Measurements from ENCODE around the gene PRSS23. TPM values are rescaled to one million over a fixed set of nuclear protein-coding genes. Genes with fewer than 3 reads are reported as not detected.

PRSS23 gene
- total and polyA plus RNA-seq, 3 donors from 2014 or later, result 51.0 to 117 (median 98.9) TPM

DNA sequence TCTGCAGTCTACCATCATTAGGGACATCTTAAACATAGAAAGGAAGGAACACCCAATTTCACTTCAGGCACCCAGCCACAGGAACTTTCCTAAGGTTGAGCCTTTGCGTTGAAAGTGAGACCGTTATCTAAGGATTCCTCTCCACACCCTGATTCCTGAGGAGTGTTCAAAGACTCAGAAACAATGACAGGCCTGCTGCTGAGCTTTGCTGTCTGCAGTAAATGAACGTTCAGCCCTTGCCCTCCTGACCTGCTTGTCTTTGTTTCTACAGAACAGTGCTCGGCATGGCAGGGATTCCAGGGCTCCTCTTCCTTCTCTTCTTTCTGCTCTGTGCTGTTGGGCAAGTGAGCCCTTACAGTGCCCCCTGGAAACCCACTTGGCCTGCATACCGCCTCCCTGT, 7.0 kb downstream of the PRSS23 start:
- intact Hi-C loops (cut with DNase I; ENCODE audit: low total_unique reads), result no loop called here
- DNase-seq, result no peak
- Histone ChIP-seq H3K27ac (no peak overlapping the region), H3K27me3 (no peaks in the 10 kb centered on the region), H3K9me3 (no peaks in the 10 kb centered on the region), H3K4me3 (no peak overlapping the region), H3K4me1 (peaks cover 6% of the 10 kb centered on the region), H3K36me3 (ENCODE audit: low read depth, missing control alignments) (no peaks in the 10 kb centered on the region)
- WGBS, 2 donors, result 65 to 79% methylated on average over 5 of the region's 5 CpGs
- TF ChIP-seq POLR2A (IDR thresholded peaks at IDR 0.05), result no peak
- TF ChIP-seq, protein P1, sequence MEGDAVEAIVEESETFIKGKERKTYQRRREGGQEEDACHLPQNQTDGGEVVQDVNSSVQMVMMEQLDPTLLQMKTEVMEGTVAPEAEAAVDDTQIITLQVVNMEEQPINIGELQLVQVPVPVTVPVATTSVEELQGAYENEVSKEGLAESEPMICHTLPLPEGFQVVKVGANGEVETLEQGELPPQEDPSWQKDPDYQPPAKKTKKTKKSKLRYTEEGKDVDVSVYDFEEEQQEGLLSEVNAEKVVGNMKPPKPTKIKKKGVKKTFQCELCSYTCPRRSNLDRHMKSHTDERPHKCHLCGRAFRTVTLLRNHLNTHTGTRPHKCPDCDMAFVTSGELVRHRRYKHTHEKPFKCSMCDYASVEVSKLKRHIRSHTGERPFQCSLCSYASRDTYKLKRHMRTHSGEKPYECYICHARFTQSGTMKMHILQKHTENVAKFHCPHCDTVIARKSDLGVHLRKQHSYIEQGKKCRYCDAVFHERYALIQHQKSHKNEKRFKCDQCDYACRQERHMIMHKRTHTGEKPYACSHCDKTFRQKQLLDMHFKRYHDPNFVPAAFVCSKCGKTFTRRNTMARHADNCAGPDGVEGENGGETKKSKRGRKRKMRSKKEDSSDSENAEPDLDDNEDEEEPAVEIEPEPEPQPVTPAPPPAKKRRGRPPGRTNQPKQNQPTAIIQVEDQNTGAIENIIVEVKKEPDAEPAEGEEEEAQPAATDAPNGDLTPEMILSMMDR (IDR thresholded peaks at IDR 0.05), result no peak

DNA sequence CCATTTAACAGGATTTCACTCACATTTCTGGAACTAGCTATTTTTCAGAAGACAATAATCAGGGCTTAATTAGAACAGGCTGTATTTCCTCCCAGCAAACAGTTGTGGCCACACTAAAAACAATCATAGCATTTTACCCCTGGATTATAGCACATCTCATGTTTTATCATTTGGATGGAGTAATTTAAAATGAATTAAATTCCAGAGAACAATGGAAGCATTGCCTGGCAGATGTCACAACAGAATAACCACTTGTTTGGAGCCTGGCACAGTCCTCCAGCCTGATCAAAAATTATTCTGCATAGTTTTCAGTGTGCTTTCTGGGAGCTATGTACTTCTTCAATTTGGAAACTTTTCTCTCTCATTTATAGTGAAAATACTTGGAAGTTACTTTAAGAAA, 9.2 kb downstream of the PRSS23 start:
- no peak overlapping the region for H3K27ac ChIP-seq
- no peak overlapping the region for H3K4me3 ChIP-seq
- TF ChIP-seq, protein P1 (IDR thresholded peaks at IDR 0.05), result no peak
- TF ChIP-seq POLR2A (IDR thresholded peaks at IDR 0.05), result no peak
- intact Hi-C loops (cut with DNase I; ENCODE audit: low total_unique reads), result no loop called here
- H3K9me3 ChIP-seq, result no peaks in the 10 kb centered on the region
- DNase-seq, result no peak
- peaks cover 6% of the 10 kb centered on the region for H3K4me1 ChIP-seq
- H3K36me3 ChIP-seq (ENCODE audit: low read depth, missing control alignments), result no peaks in the 10 kb centered on the region
- H3K27me3 ChIP-seq, result no peaks in the 10 kb centered on the region

DNA sequence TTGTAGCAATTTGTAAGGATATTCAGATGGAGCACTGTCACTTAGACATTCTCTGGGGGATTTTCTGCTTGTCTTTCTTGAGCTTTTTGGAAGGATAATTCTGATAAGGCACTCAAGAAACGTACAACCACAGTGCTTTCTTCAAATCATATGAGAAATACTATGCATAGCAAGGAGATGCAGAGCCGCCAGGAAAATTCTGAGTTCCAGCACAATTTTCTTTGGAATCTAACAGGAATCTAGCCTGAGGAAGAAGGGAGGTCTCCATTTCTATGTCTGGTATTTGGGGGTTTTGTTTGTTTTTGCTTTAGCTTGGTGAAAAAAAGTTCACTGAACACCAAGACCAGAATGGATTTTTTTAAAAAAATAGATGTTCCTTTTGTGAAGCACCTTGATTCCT, 9.9 kb downstream of the PRSS23 start:
- intact Hi-C loops (cut with DNase I; ENCODE audit: low total_unique reads), result no loop called here
- Histone ChIP-seq H3K4me1 (peaks cover 6% of the 10 kb centered on the region), H3K27ac (no peak overlapping the region), H3K4me3 (no peak overlapping the region), H3K9me3 (no peaks in the 10 kb centered on the region), H3K36me3 (ENCODE audit: low read depth, missing control alignments) (no peaks in the 10 kb centered on the region), H3K27me3 (no peaks in the 10 kb centered on the region)
- no peak for TF ChIP-seq POLR2A (IDR thresholded peaks at IDR 0.05)
- TF ChIP-seq, protein P1 (IDR thresholded peaks at IDR 0.05), result no peak
- WGBS, 2 donors, result 38 to 45% methylated on average over 2 of the region's 2 CpGs
- no peak for DNase-seq

DNA sequence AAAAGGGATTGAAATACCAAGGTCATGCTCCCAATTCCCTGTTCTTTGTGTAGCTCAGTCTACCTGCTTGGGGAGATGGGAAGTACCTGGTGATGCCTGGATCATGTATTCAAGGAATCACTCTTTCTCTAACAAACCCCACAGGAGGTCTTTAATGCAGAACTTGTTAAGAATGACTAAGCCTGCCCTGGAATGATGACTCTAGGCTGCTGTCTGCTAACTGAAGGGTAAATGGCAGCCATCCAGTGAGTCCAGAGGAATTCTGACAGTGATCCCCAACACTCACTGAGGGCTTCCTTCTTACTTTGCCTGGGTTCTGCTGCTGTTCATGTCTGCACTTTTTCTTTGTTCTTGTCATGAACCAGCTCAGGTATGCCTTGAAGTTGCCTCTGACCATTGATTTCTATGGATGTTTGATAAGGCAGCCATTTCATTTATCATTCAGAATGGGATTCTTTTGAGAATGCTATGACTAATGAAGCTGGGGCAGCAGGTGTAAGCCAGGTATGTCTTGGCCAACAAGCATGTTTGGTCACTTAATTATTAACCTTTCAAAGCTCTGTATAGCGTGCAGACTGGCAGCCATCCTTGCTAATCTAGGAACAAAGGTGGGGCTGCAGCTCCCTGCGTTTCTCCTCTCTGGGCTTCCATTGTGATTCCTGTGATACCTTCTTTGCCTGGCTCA, 11.4 kb downstream of the PRSS23 start:
- 84 to 92% methylated on average over 2 of the region's 2 CpGs for WGBS, 2 donors
- no peak overlapping the region for H3K4me3 ChIP-seq
- H3K27me3 ChIP-seq, result no peaks in the 10 kb centered on the region
- intact Hi-C loops (cut with DNase I; ENCODE audit: low total_unique reads), result no loop called here
- H3K36me3 ChIP-seq (ENCODE audit: low read depth, missing control alignments), result no peaks in the 10 kb centered on the region
- no peaks in the 10 kb centered on the region for H3K9me3 ChIP-seq
- peaks cover 6% of the 10 kb centered on the region for H3K4me1 ChIP-seq
- H3K27ac ChIP-seq, result no peak overlapping the region
- no peak for DNase-seq
- TF ChIP-seq, protein P1 (IDR thresholded peaks at IDR 0.05), result no peak
- no peak for TF ChIP-seq POLR2A (IDR thresholded peaks at IDR 0.05)

DNA sequence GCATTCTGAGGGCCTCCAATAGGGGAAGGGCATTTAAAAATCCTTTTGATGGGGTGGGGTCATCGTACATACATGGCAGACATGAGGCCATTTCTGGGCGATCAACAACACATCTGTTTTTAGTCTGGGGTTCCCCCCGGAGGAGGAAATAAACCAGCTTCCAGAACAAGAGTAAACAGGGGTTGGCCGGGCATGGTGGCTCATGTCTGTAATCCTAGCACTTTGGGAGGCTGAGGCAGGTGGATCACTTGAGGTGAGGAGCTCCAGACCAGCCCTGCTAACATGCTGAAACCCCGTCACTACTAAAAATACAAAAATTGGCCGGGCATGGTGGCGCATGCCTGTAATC, 12.0 kb downstream of the PRSS23 start:
- Histone ChIP-seq H3K27ac (no peak overlapping the region), H3K4me3 (no peak overlapping the region), H3K9me3 (no peaks in the 10 kb centered on the region), H3K36me3 (ENCODE audit: low read depth, missing control alignments) (no peaks in the 10 kb centered on the region), H3K27me3 (no peaks in the 10 kb centered on the region), H3K4me1 (peaks cover 6% of the 10 kb centered on the region)
- TF ChIP-seq, protein P1 (IDR thresholded peaks at IDR 0.05), result no peak
- no peak for TF ChIP-seq POLR2A (IDR thresholded peaks at IDR 0.05)
- DNase-seq, result no peak
- 79 to 90% methylated on average over 7 of the region's 7 CpGs for WGBS, 2 donors
- intact Hi-C loops (cut with DNase I; ENCODE audit: low total_unique reads), result no loop called here

Measured in testis (tissue), 3 donors.